Stomach (tissue), 9 donors: ENCODE data around the gene AFDN. TPM values are rescaled to one million over a fixed set of nuclear protein-coding genes. Genes with fewer than 3 reads are reported as not detected.

Experiments
- DNase-seq, 2 donors: peaks; one replicate each; pipeline versions ENCODE4 v3.0.0 to v3.0.0-alpha.2; 2013 to 2019
- H3K27ac ChIP-seq, 5 donors: fragments of 200-600 bp in 4 of 5; sonication (generic) in 4 of 5; one replicate each; pipeline ENCODE4 v1.5.1; 2013 to 2019; ENCODE audit warnings: mild to moderate bottlenecking in 1 of 5, moderate library complexity in 1 of 5
- H3K27me3 ChIP-seq, 3 donors: fragments of 200-600 bp; sonication (generic); one replicate each; pipeline ENCODE4 v1.5.1; 2017 to 2019; ENCODE audit warnings: mixed run types in 1 of 3
- H3K36me3 ChIP-seq, 4 donors: fragments of 200-600 bp; sonication (generic); 1 replicate in 3 of 4; 2 replicates in 1 of 4; pipeline ENCODE4 v1.5.1; 2016 to 2019
- H3K4me1 ChIP-seq, 4 donors: fragments of 200-600 bp; sonication (generic); one replicate each; pipeline ENCODE4 v1.5.1; 2016 to 2019
- H3K4me3 ChIP-seq, 4 donors: fragments of 200-600 bp; sonication (generic) in 3 of 4; one replicate each; pipeline ENCODE4 v1.5.1; 2016 to 2019; ENCODE audit warnings: mild to moderate bottlenecking in 1 of 4
- H3K9me3 ChIP-seq, 4 donors: fragments of 200-600 bp; sonication (generic); one replicate each; pipeline ENCODE4 v1.5.1; 2016 to 2019
- EP300 ChIP-seq: sonication (generic); formaldehyde crosslinking; IDR thresholded peaks from one replicate; pipeline ENCODE4 v1.6.1; 2017; ENCODE audit warnings: antibody characterized with exemption
- POLR2A ChIP-seq, 4 donors: fragments of 450-650 bp; IDR thresholded peaks; one replicate each; pipeline ENCODE4 v1.6.1; 2016; ENCODE audit warnings: antibody characterized with exemption in 4 of 4, control low read depth in 2 of 4, mild to moderate bottlenecking in 1 of 4, moderate library complexity in 1 of 4
- POLR2AphosphoS5 ChIP-seq, 3 donors: sonication (generic); formaldehyde crosslinking; IDR thresholded peaks; one replicate each; pipeline ENCODE4 v1.6.1; 2016; ENCODE audit warnings: antibody characterized with exemption in 3 of 3
- WGBS, 5 donors: extraction: QIAGEN DNeasy Blood & Tissue Kit in 3 of 5; methylation state at CpG; one replicate each; pipeline versions ENCODE4 v1.1.5 to v1.1.7; 2013 to 2018; 5-methylcytosine and 5-hydroxymethylcytosine counted together
- intact Hi-C: fragments of 100-400 bp; cut with DNase I; formaldehyde crosslinking; loops from one replicate; pipeline ENCODE4 v1.15.1; 2023; ENCODE audit warnings: low total_unique reads
- polyA plus RNA-seq, 3 donors: library from polyadenylated mRNA; stranded (reverse); fragments of 200-250 nt; gene quantifications; one replicate each; pipeline ENCODE4 v1.2.3, GENCODE V29; 2013
- total RNA-seq, 5 donors: library from RNA; depleted of rRNA; stranded (reverse); fragments of >200 nt; gene quantifications; one replicate each; pipeline versions ENCODE4 v1.1.0 to v1.2.3, GENCODE V29; 2014 to 2016
- TF ChIP-seq, protein P1 (sequence below), 7 experiments: fragments of 450-650 bp in 4 of 7; fragments of 200-600 bp in 3 of 7; sonication (generic) in 3 of 7; IDR thresholded peaks; one replicate each; pipeline ENCODE4 v1.5.1; 2016 to 2019; ENCODE audit warnings: antibody characterized with exemption in 7 of 7, control low read depth in 2 of 7, mild to moderate bottlenecking in 1 of 7
- donor health status: healthy with polysubstance abuse.
- donor health status: Bipolar disorder and iron deficiency.
- donor health status: healthy.

The AFDN gene
- total and polyA plus RNA-seq, 8 donors, result 24.8 to 521 (median 114) TPM

GRCh38 chr6:167904791-167905190 is 78.1 kb downstream of the AFDN start:
- peaks cover 0 to 26% (median 12%) of the 10 kb centered on the region in 4 donors for H3K4me1 ChIP-seq
- TF ChIP-seq POLR2A (IDR thresholded peaks at IDR 0.05) (no peak), POLR2AphosphoS5 (IDR thresholded peaks at IDR 0.05) (no peak), EP300 (no peak)
- TF ChIP-seq, protein P1, sequence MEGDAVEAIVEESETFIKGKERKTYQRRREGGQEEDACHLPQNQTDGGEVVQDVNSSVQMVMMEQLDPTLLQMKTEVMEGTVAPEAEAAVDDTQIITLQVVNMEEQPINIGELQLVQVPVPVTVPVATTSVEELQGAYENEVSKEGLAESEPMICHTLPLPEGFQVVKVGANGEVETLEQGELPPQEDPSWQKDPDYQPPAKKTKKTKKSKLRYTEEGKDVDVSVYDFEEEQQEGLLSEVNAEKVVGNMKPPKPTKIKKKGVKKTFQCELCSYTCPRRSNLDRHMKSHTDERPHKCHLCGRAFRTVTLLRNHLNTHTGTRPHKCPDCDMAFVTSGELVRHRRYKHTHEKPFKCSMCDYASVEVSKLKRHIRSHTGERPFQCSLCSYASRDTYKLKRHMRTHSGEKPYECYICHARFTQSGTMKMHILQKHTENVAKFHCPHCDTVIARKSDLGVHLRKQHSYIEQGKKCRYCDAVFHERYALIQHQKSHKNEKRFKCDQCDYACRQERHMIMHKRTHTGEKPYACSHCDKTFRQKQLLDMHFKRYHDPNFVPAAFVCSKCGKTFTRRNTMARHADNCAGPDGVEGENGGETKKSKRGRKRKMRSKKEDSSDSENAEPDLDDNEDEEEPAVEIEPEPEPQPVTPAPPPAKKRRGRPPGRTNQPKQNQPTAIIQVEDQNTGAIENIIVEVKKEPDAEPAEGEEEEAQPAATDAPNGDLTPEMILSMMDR (IDR thresholded peaks at IDR 0.05), result no peak
- intact Hi-C loops, result no loop called here
- no peak overlapping the region for H3K27ac ChIP-seq
- no peaks in the 10 kb centered on the region for H3K27me3 ChIP-seq
- DNase-seq, result no peak
- 74 to 90% (median 81%) methylated on average over 5 of the region's 5 CpGs for WGBS, 5 donors
- H3K4me3 ChIP-seq, result no peak overlapping the region
- H3K36me3 ChIP-seq, result peaks cover 0 to 39% (median 35%) of the 10 kb centered on the region in 4 donors
- H3K9me3 ChIP-seq, result no peaks in the 10 kb centered on the region

GRCh38 chr6:167906899-167907298 is 80.2 kb downstream of the AFDN start:
- H3K4me1 ChIP-seq, result peaks cover 0 to 32% (median 10%) of the 10 kb centered on the region in 4 donors
- no peak for TF ChIP-seq EP300
- TF ChIP-seq, protein P1 (IDR thresholded peaks at IDR 0.05), result no peak
- no peak for TF ChIP-seq POLR2A (IDR thresholded peaks at IDR 0.05)
- TF ChIP-seq POLR2AphosphoS5 (IDR thresholded peaks at IDR 0.05), result peak; percentile 57 to 95 (median 86)
- DNase-seq, result peak; percentile 75 to 86
- no peak overlapping the region for H3K4me3 ChIP-seq
- peaks cover 0 to 52% (median 42%) of the 10 kb centered on the region in 4 donors for H3K36me3 ChIP-seq
- WGBS, 5 donors, result 27 to 46% (median 43%) methylated on average over 10 of the region's 10 CpGs
- intact Hi-C loops, result no loop called here
- no peaks in the 10 kb centered on the region for H3K27me3 ChIP-seq
- no peaks in the 10 kb centered on the region for H3K9me3 ChIP-seq
- peak overlapping the region; percentile 42 to 82 (median 68) for H3K27ac ChIP-seq

DNA sequence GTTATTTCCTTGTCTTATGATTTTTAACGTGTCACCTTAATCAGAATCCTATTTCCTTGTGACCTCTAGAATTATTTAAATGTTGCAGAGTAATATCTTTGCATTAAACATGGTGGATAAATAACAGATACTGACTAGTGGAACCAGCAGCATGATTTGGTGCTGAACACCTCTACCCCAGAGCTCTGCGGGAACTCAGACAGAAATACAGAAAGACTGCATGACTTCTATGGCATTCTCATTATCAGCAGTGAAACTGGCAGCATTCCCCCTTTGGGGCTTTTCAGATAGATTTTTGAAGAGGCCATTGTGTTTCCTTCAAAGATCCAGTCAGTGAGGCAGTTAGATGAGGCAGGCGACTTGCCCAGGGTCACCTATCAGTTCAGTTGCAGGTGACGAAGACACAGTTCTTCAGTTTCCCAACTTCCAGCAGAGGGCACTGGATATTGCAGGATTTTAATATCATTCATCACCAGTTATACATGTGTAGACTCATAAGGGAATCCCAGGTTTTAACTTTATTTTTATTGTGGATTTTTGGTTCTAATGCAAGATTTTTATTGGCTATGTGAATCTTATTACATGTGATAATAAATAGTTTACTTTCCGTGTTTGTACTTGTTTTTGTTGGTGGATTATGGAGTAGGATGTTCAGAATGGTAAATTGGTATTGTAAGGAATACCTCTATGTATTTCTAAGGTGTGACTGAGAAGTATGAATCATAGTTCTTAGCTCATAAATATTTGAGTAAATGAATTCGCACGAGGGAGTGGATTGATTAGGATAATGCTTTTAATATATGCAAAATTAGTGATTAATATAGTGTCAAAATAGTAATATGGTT is 81.3 kb downstream of the AFDN start:
- WGBS, 5 donors, result 47 to 74% (median 53%) methylated on average over 7 of the region's 7 CpGs
- H3K27ac ChIP-seq, result peak overlapping the region in 2 of 5 donors; percentile 71 to 82
- H3K36me3 ChIP-seq, result peaks cover 0 to 49% (median 41%) of the 10 kb centered on the region in 4 donors
- intact Hi-C loops, result no loop called here
- no peak for TF ChIP-seq EP300
- TF ChIP-seq, protein P1 (IDR thresholded peaks at IDR 0.05), result peak in 4 of 7 experiments; percentile 8 to 49 (median 24)
- H3K27me3 ChIP-seq, result no peaks in the 10 kb centered on the region
- H3K4me3 ChIP-seq, result peak overlapping the region in 1 of 4 donors; percentile 14
- DNase-seq, result peak in 1 of 2 donors; percentile 58
- no peaks in the 10 kb centered on the region for H3K9me3 ChIP-seq
- H3K4me1 ChIP-seq, result peaks cover 0 to 32% (median 9%) of the 10 kb centered on the region in 4 donors

- Histone ChIP-seq H3K4me3 (no peak overlapping the region), H3K9me3 (no peaks in the 10 kb centered on the region), H3K4me1 (peaks cover 0 to 32% (median 5%) of the 10 kb centered on the region in 4 donors), H3K36me3 (peaks cover 15 to 51% (median 42%) of the 10 kb centered on the region in 4 donors), H3K27ac (peak overlapping the region in 1 of 5 donors; percentile 11), H3K27me3 (no peaks in the 10 kb centered on the region)
- TF ChIP-seq EP300 (no peak), POLR2AphosphoS5 (IDR thresholded peaks at IDR 0.05) (no peak), POLR2A (IDR thresholded peaks at IDR 0.05) (no peak)
- TF ChIP-seq, protein P1 (IDR thresholded peaks at IDR 0.05), result no peak
- no peak for DNase-seq
- intact Hi-C loops, result no loop called here
Measured at GRCh38 chr6:167910007-167910406, 83.3 kb downstream of the AFDN start.
